Keratinocyte (primary cell): ENCODE measurements around the gene GUCY1A1.

Experiments
- EZH2 ChIP-seq: IDR thresholded peaks from one replicate; pipeline ENCODE4 v1.6.1; 2012; ENCODE audit warnings: inconsistent platforms, mild to moderate bottlenecking, low read length, moderate library complexity
- TF ChIP-seq, protein P1 (sequence below), 3 experiments: IDR thresholded peaks in 1 of 3; conservative IDR thresholded peaks in 1 of 3; optimal IDR thresholded peaks in 1 of 3; 2 replicates in 2 of 3; 3 replicates in 1 of 3; pipeline versions ENCODE3 to v1.5.1; 2011; ENCODE audit warnings: low read length in 3 of 3, mild to moderate bottlenecking in 3 of 3, moderate library complexity in 2 of 3, control low read depth in 1 of 3, inconsistent platforms in 1 of 3; ENCODE audit not compliant: insufficient read depth in 2 of 3; ENCODE audit errors: extremely low read depth in 1 of 3

- TF ChIP-seq, protein P1, sequence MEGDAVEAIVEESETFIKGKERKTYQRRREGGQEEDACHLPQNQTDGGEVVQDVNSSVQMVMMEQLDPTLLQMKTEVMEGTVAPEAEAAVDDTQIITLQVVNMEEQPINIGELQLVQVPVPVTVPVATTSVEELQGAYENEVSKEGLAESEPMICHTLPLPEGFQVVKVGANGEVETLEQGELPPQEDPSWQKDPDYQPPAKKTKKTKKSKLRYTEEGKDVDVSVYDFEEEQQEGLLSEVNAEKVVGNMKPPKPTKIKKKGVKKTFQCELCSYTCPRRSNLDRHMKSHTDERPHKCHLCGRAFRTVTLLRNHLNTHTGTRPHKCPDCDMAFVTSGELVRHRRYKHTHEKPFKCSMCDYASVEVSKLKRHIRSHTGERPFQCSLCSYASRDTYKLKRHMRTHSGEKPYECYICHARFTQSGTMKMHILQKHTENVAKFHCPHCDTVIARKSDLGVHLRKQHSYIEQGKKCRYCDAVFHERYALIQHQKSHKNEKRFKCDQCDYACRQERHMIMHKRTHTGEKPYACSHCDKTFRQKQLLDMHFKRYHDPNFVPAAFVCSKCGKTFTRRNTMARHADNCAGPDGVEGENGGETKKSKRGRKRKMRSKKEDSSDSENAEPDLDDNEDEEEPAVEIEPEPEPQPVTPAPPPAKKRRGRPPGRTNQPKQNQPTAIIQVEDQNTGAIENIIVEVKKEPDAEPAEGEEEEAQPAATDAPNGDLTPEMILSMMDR (optimal IDR thresholded peaks at IDR 0.05 in 1 of 3, IDR thresholded peaks at IDR 0.05 in 1 of 3, conservative IDR thresholded peaks at IDR 0.05 in 1 of 3; ENCODE audit: extremely low read depth in 1 of 3, insufficient read depth in 2 of 3, low read length in 3 of 3), result no peak
- TF ChIP-seq EZH2, result no peak
Observed at GRCh38 chr4:155734065-155734464, 67.4 kb downstream of the GUCY1A1 start.
